ENCODE data around the gene TTC39C.
"Not testable (repeated sequence)": the region's sequence is repeated elsewhere in the genome, so short reads cannot be mapped to it uniquely, and the experiment has no call there.

TTC39C gene

DNA sequence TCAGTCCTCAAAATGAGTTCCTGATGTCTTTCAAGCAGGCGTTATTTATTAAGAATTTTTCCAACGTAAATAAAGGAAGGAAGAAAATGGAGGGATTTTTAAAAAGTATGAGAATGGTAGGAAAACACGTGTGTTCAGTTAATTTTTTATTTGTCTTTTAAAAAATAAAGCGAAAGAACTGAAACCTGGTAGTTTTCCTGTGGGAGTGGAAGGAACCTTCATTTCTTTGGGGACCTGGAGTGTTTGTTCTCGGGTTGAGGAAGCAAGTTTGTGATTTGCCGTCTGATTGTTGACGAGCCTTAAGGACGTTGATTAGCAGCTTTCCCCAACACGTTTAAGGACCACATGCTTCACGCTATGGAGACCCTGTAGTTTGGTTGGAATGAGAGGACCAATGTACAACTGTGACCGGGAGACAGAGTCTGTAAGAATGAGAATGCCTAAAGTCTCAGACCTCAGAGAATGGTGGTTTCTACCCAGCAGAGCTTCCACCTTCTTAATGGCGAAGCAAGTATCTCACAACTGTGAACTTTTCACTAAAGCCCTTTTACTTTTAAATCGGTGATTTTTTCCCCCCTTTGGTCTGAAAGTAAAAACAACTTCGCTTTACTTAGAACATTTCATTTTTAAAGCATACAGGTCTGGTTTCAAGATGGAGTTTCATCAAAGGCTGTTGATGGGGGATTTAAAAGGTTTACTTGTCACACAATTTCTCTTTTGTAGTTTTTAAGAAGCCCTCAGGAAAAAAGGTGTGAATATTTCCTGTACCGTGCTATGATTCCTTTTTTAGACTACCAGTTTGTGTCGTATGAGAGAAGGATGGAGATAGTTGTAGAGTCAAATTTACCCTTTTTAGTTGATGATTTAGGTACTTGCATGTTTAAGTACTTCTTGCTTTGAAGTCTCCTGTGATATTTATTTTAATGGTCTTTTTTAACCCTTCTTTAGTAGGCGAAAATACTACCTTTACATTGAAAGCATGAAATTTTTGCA is 1.4 kb downstream of the TTC39C start:
- DNase-seq: no peak

GRCh38 chr18:24016643-24017042 is 2.1 kb downstream of the TTC39C start:
- no peak for DNase-seq

DNA sequence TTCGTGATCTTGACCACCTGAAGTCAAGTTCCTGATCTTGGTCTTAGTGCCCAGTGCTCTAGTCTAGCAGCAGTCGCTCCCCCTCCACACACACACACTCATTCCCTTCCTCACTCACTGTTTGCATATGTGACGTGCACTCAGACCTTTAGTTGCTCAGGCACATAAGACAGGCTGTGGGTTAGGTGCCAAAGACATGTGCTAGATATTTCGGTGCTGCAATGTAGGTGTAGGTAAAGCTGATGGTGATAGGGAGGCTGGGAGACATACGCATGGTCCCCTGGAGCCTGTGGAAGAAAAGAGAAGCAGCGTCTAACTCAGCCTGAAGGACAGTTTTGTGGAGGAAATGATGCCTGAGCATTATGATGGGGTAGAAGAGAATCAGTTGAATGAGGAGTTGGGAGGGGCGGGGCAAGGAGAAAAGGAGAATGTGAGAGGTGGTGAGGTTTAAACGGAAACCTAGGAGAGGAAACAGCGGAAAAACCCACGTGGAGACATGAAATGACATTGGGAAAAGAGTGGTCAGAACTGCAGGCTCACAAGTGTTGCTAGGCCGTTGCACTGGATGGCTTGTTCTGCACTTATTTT is 3.8 kb downstream of the TTC39C start:
- DNase-seq: no peak

- DNase-seq: no peak
Measured at GRCh38 chr18:24019641-24020331, 5.2 kb downstream of the TTC39C start.

GRCh38 chr18:24021505-24021904 is 7.0 kb downstream of the TTC39C start:
- no peak for DNase-seq

DNA sequence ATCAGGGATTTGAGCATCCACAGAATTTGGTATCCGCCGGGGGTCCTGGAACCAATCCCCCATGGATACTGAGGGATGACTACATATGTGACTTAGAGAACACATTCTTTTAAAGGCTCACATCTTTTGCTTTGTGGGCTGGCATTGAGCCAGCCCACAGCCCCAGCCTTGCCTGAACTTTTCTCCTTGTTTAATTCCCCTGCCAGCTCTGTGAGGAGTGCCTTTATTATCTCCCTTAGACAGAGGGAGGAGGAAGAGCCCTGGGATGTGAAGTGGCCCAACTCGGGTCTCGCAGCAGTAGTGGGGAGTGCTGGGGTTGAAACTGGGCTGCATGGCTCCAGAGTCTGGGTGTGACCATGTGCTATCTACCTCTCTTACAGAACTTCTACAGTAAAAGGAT is 7.6 kb downstream of the TTC39C start:
- no peak for DNase-seq

DNA sequence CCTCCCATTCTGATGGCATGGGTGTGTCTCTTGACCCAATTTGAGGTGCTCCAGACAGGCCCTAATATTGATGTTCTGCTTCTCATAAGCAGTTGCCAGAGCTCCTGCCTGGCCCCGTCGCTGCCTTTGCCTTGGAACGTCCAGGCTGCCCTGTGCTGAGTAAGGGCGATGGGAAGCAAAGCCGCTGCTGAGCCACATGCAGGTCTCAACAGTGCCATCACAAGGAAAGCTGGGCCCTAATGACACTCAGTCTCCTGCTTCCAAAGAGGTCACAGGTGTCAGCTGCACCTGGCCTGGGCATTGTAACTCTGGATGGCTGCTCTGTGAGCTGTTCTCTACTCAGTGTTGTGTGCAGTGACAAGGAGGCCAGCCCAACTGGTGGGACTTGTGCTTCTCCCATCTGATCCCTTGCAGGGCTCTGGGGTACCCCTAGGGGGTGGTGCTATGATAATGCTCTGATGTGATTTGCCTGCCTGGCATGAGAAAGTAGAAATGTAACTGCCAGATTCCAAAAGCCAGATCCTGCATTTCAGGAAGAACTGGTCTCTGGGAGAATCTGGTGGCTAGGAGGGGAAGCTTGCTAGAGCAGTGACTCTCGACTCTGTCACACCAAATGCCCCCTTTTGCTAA is 8.7 kb downstream of the TTC39C start:
- no peak for DNase-seq

DNA sequence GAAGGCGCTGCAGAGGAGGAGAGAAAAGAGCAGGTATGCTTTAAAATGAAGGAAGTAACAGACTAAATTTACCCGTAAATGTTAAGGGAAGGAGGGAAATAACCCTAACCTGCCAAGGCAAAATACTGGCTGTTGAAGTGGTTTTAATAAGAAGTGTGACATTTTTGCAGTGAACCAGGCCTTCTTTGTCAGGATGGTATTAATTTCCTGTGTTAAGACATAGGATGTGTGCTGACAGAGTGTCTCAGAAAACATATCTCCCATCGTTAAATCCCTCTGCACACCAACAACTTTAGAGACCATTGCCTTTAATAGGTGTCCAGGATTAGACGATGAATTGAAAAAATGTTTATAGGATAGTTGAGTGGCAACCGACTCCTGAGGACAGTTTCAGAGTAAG is 9.9 kb downstream of the TTC39C start:
- no peak for DNase-seq

DNA sequence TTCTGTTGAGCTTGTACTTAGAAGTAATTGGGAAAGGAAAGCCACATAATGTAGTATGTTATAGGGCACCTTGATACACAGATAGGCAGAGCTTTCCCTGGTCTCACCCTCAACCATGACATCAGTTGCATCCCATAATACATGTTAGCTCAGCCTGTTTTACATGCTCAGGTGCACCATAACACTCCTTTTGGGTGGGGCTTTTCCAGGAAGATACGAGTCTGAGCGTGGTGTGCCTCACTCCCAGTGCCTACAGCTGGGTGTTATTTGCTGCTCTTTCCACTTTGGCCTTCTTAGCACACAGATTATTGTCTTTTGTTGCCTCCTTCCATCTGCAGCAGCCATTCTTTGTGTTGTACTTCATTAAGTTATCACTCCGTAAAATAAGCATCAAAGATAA is 11.9 kb downstream of the TTC39C start:
- no peak for DNase-seq

- DNase-seq: no peak
Measured at GRCh38 chr18:24027156-24027827, 12.7 kb downstream of the TTC39C start.

DNA sequence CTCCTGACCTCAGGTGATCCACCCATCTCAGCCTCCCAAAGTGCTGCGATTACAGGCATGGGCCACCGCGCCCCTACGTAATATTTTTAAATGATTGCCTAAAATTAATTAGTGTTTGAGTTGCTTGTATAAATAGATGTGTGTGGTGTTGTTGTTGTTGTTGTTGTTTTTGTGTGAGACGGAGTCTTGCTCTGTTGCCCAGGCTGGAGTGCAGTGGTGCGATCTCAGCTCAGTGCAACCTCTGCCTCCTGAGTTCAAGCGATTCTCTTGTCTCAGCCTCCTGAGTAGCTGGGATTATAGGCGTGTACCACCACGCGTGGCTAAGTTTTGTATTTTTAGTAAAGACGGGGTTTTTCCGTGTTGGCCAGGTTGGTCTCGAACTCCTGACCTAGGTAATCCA is 14.4 kb downstream of the TTC39C start:
- DNase-seq: not testable (repeated sequence)

GRCh38 chr18:24031318-24031717 is 16.8 kb downstream of the TTC39C start:
- no peak for DNase-seq

- DNase-seq: no peak
Measured at GRCh38 chr18:24031916-24032315, 17.4 kb downstream of the TTC39C start.

DNA sequence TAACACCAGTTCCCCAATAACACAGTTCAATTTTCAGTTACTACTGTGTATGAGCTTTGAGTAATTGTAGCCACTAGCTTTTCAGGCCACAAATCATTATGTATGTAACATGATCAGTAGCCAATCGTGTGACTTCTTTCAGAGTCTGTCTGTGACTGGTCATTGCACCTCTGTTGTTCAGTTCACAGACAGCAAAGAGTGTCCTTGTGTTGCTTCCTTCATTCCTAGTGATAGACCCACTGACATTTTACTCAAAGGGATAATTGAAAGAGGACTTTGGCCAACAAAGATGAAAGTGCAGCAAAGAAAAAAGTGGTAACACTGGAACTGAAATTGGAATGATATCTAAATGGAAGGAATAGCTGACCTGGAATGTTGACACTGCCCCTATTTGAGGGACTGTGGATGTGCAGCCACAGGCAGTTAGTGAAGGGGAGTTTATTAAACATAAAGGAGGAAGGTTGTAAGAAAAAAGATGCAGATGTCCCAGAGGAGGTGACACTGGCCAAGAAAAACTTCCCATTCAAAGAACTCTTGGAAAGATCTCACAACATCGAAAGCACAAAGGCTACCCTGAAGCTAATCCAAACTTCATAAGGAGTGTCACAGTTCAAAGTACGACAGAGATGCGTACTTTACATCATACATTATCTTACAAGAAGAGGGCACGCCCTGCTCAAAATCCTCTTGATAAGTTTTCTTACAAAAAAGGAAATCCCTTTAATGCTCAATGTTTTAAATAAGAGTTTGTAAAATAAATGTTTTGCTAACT is 19.3 kb downstream of the TTC39C start:
- no peak for DNase-seq

DNA sequence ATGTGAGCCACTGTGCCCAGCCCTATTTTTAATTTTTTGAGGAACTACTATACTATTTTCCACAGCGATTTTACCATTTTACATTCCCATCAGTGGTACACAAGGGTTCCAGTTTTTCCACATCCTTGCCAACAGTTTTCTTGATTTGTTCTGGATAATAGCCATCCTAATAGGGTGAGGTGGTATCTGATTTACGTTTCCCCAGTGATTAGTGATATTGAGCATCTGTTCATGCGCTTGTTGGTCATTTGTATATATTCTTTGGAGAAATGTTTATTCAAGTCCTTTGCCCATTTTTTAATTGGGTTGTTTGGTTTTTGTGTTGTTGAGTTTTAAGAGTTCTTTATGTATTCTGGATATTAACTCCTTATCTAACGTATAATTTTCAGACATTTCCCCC is 20.8 kb downstream of the TTC39C start:
- DNase-seq: no peak

- no peak for DNase-seq
Measured at GRCh38 chr18:24039671-24040070, 25.1 kb downstream of the TTC39C start.

DNA sequence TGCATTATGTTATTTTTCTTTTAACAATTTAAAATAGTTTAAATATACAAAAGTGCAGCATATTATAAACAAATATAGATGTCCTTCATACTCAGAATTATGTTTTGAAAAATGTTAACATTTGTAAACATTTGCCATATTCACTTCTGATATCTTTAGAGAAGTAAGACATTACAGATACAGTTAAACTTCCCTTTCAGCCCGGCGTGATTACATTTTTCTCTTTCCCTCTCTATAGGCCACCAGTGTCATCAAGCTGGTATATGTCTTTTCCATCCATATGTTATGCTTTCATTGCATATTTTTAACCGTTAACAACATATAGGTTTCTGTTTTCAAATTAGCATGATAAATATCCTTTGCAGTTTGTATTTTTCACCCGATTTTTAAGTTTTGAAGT is 27.1 kb downstream of the TTC39C start:
- DNase-seq: no peak

DNA sequence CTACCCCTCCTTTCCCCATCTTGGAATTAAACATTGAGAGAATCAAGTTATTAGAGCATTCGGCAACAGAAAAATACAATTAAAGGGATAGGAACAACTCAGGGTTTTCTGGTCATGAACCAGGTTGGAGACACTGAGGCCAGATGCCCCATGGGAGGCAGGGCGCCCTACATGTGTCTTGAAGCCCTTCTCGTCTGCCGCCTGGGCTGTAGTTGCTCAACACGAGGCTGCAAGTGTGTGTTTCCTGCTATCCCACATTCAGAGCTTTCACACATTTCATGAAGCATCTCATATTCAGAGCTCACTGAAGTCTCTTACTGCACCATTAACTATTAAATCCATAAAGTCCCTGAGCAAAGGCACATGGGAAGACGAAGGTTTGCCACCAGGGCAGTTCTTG is 28.8 kb downstream of the TTC39C start:
- DNase-seq: no peak

DNA sequence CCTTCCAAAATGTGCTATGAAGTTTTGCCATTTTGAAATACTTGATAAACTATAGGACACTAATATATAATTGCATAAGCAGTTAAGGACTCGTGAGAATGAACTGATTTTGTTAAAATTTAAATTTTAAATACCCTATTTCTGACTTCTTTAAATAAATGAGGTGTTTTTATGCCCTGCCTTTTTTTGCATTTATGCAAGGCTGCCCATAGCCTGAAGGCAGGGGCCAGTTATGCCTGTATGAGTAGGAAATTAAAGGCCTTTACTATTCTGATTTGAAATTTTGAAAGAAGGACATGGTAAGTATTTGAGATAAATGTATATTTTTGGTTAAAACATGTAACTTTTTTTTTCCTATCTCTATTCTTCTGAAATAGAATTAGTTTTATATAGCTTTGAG is 33.7 kb downstream of the TTC39C start:
- no peak for DNase-seq

- no peak for DNase-seq
Measured at GRCh38 chr18:24049142-24049541, 34.6 kb downstream of the TTC39C start.
